Measurements from ENCODE around the gene PIH1D2.

DNA sequence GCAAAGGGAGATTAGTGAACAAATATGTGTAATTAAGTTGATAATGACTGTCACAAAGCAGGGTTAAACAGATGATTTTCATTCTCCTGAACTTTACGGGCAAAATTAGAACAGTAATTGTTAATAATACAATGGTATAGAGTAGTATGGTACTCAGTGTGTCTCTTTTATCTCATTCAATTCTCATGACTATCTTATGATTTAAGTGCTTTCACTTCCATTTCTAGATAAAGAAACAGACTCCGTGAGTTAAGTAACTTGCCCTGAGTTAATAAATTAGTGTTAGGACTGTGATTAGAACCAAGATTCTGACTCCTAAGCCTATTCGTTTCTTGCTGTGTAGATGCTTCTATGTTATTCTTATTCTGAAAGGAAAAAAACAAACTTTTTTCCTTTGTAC lies 22.0 kb downstream of the PIH1D2 start:
- TF ChIP-seq EZH2 (optimal IDR thresholded peaks at IDR 0.05; ENCODE audit: low read depth, low read length): no peak
- no peak for TF ChIP-seq EZH2phosphoT487 (IDR thresholded peaks at IDR 0.05; ENCODE audit: low read length)
- TF ChIP-seq, protein P1, sequence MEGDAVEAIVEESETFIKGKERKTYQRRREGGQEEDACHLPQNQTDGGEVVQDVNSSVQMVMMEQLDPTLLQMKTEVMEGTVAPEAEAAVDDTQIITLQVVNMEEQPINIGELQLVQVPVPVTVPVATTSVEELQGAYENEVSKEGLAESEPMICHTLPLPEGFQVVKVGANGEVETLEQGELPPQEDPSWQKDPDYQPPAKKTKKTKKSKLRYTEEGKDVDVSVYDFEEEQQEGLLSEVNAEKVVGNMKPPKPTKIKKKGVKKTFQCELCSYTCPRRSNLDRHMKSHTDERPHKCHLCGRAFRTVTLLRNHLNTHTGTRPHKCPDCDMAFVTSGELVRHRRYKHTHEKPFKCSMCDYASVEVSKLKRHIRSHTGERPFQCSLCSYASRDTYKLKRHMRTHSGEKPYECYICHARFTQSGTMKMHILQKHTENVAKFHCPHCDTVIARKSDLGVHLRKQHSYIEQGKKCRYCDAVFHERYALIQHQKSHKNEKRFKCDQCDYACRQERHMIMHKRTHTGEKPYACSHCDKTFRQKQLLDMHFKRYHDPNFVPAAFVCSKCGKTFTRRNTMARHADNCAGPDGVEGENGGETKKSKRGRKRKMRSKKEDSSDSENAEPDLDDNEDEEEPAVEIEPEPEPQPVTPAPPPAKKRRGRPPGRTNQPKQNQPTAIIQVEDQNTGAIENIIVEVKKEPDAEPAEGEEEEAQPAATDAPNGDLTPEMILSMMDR (IDR thresholded peaks at IDR 0.05; ENCODE audit: low read length): no peak
